Activated B cell treated with CpG ODN at 0.5 μM for 24 hours (primary cell): ENCODE results near the gene EIF2S1. TPM values are rescaled to one million over a fixed set of nuclear protein-coding genes. Genes with fewer than 3 reads are reported as not detected.

Experiments used
- ATAC-seq: fragments of 200-7000 bp; cut with Tn5 transposase; one replicate; pipeline ENCODE4 v1.10.0; 2021; ENCODE audit warnings: low read depth, mild to moderate bottlenecking, moderate library complexity
- CTCF ChIA-PET: fragments of 350-600 bp; sonication (Branson Sonifier 250); formaldehyde crosslinking; loops from one replicate; lab custom pipeline; 2021; ENCODE audit warnings: antibody characterized with exemption; lab: Charles Lee
- POLR2A ChIA-PET: fragments of 350-600 bp; sonication (Branson Sonifier 250); formaldehyde crosslinking; loops from one replicate; lab custom pipeline; 2021; ENCODE audit warnings: antibody characterized with exemption; lab: Charles Lee
- DNase-seq: peaks from one replicate; pipeline ENCODE4 v3.0.0; 2022
- H3K27ac Mint-ChIP-seq: one replicate; pipeline ENCODE4 v1.8.0; 2020; ENCODE audit warnings: mixed read lengths
- H3K27me3 Mint-ChIP-seq: one replicate; pipeline ENCODE4 v1.8.0; 2021; ENCODE audit warnings: mixed read lengths
- H3K36me3 Mint-ChIP-seq: one replicate; pipeline ENCODE4 v1.8.0; 2021; ENCODE audit warnings: low read depth, mixed read lengths
- H3K4me1 Mint-ChIP-seq: one replicate; pipeline ENCODE4 v1.8.0; 2021; ENCODE audit warnings: mixed read lengths
- H3K4me3 Mint-ChIP-seq: one replicate; pipeline ENCODE4 v1.8.0; 2020; ENCODE audit warnings: mild to moderate bottlenecking, mixed read lengths
- H3K9me3 Mint-ChIP-seq: one replicate; pipeline ENCODE4 v1.8.0; 2020; ENCODE audit warnings: mixed read lengths
- intact Hi-C: fragments of 100-400 bp; cut with micrococcal nuclease; formaldehyde crosslinking; loops from one replicate; pipeline ENCODE4 v1.15.1; 2024
- total RNA-seq: library from RNA; stranded (reverse); gene quantifications from 2 replicates; pipeline ENCODE4 v1.2.3, GENCODE V29; 2022
- TF ChIP-seq, protein P1 (sequence below): fragments of 200-600 bp; IDR thresholded peaks from one replicate; pipeline ENCODE4 v1.8.0; 2022; ENCODE audit warnings: antibody characterized with exemption, mild to moderate bottlenecking

The EIF2S1 gene
- total RNA-seq, 1 donor from 2014 or later = 84.4 TPM

GRCh38 chr14:67416085-67416484 is 56.0 kb downstream of the EIF2S1 start:
- Mint-ChIP-seq H3K36me3 (no peaks in the 10 kb centered on the region), H3K27ac (no peak overlapping the region), H3K4me1 (peaks cover 15% of the 10 kb centered on the region), H3K9me3 (no peaks in the 10 kb centered on the region), H3K27me3 (peaks cover 11% of the 10 kb centered on the region), H3K4me3 (no peak overlapping the region)
- ATAC-seq (no peak), DNase-seq (no peak)
- ChIA-PET POLR2A (no interaction called here), CTCF (interaction anchor here (0.7 to 1.3 kb wide), 2 partner anchors 151 to 155 kb away, joined by 3 to 4 read pairs; no protein-coding TSS in a partner anchor)
- TF ChIP-seq, protein P1, sequence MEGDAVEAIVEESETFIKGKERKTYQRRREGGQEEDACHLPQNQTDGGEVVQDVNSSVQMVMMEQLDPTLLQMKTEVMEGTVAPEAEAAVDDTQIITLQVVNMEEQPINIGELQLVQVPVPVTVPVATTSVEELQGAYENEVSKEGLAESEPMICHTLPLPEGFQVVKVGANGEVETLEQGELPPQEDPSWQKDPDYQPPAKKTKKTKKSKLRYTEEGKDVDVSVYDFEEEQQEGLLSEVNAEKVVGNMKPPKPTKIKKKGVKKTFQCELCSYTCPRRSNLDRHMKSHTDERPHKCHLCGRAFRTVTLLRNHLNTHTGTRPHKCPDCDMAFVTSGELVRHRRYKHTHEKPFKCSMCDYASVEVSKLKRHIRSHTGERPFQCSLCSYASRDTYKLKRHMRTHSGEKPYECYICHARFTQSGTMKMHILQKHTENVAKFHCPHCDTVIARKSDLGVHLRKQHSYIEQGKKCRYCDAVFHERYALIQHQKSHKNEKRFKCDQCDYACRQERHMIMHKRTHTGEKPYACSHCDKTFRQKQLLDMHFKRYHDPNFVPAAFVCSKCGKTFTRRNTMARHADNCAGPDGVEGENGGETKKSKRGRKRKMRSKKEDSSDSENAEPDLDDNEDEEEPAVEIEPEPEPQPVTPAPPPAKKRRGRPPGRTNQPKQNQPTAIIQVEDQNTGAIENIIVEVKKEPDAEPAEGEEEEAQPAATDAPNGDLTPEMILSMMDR = no peak
- intact Hi-C loops = no loop called here

- Mint-ChIP-seq H3K4me3 (no peak overlapping the region), H3K36me3 (no peaks in the 10 kb centered on the region), H3K9me3 (no peaks in the 10 kb centered on the region), H3K27ac (no peak overlapping the region), H3K27me3 (peaks cover 8% of the 10 kb centered on the region), H3K4me1 (peaks cover 15% of the 10 kb centered on the region)
- DNase-seq (no peak), ATAC-seq (peak; percentile 69)
- ChIA-PET POLR2A (no interaction called here), CTCF (interaction anchor here (1.3 kb wide), 1 partner anchor 150 kb away, joined by 3 read pairs; no protein-coding TSS in a partner anchor)
- intact Hi-C loops = no loop called here
- TF ChIP-seq, protein P1 = no peak
Measured at GRCh38 chr14:67416810-67417209, 56.7 kb downstream of the EIF2S1 start.

- intact Hi-C loops = no loop called here
- Mint-ChIP-seq H3K36me3 (no peaks in the 10 kb centered on the region), H3K4me1 (peaks cover 15% of the 10 kb centered on the region), H3K27me3 (peaks cover 2% of the 10 kb centered on the region), H3K9me3 (no peaks in the 10 kb centered on the region), H3K27ac (no peak overlapping the region), H3K4me3 (no peak overlapping the region)
- ChIA-PET CTCF (interaction anchor here (0.8 to 1.0 kb wide), 2 partner anchors 9 to 153 kb away, joined by 3 to 6 read pairs; no protein-coding TSS in a partner anchor), POLR2A (interaction anchor here (0.6 kb wide), 1 partner anchor 9 kb away, joined by 3 read pairs; no protein-coding TSS in a partner anchor)
- no peak for ATAC-seq
- no peak for DNase-seq
- TF ChIP-seq, protein P1 = no peak
Measured at GRCh38 chr14:67417633-67418032, 57.5 kb downstream of the EIF2S1 start.

GRCh38 chr14:67418401-67419191 is 58.5 kb downstream of the EIF2S1 start:
- Mint-ChIP-seq H3K4me3 (no peak overlapping the region), H3K27me3 (no peaks in the 10 kb centered on the region), H3K4me1 (peaks cover 15% of the 10 kb centered on the region), H3K9me3 (no peaks in the 10 kb centered on the region), H3K36me3 (no peaks in the 10 kb centered on the region), H3K27ac (no peak overlapping the region)
- TF ChIP-seq, protein P1 = no peak
- CTCF ChIA-PET = interaction anchor here (0.8 to 1.0 kb wide), 2 partner anchors 8 to 153 kb away, joined by 3 to 6 read pairs; no protein-coding TSS in a partner anchor
- POLR2A ChIA-PET = interaction anchor here (0.5 to 0.6 kb wide), 2 partner anchors 172 to 571 kb away, joined by 3 to 11 read pairs; no protein-coding TSS in a partner anchor
- intact Hi-C loops = no loop called here
- no peak for ATAC-seq
- no peak for DNase-seq
